Vagina (tissue), 2 donors: Measurements from ENCODE around the gene ZNF579.

Experiments used
- CTCF ChIP-seq, 3 experiments: fragments of 450-650 bp in 2 of 3; fragments of 200-600 bp in 1 of 3; sonication (generic) in 1 of 3; IDR thresholded peaks; one replicate each; pipeline ENCODE4 v1.5.1; 2017 to 2019; ENCODE audit warnings: antibody characterized with exemption in 3 of 3, mild to moderate bottlenecking in 2 of 3, moderate library complexity in 2 of 3
- POLR2A ChIP-seq, 2 donors: fragments of 450-650 bp; IDR thresholded peaks; one replicate each; pipeline ENCODE4 v1.6.1; 2017; ENCODE audit warnings: antibody characterized with exemption in 2 of 2, mild to moderate bottlenecking in 2 of 2, moderate library complexity in 2 of 2

GRCh38 chr19:55536951-55537740 lies 43.5 kb downstream of the ZNF579 start, which contains the start of gene SBK2:
- TF ChIP-seq CTCF (IDR thresholded peaks at IDR 0.05) (no peak), POLR2A (IDR thresholded peaks at IDR 0.05) (no peak)
